GM18526 (cell line): Measurements from ENCODE around the gene SCAMP1.

Experiments used
- POLR2A ChIP-seq: IDR thresholded peaks from 3 replicates; pipeline ENCODE4 v1.6.1; 2011; ENCODE audit not compliant: insufficient read length; ENCODE audit errors: extremely low read depth

Gene SCAMP1

GRCh38 chr5:78511121-78511906 is 150.9 kb downstream of the SCAMP1 start:
- no peak for TF ChIP-seq POLR2A

GRCh38 chr5:78512435-78512834 is 152.0 kb downstream of the SCAMP1 start:
- TF ChIP-seq POLR2A = no peak

GRCh38 chr5:78513441-78513840 is 153.0 kb downstream of the SCAMP1 start:
- TF ChIP-seq POLR2A = no peak

- TF ChIP-seq POLR2A = no peak
Measured at GRCh38 chr5:78514427-78515330, 154.3 kb downstream of the SCAMP1 start.

- TF ChIP-seq POLR2A = no peak
Measured at GRCh38 chr5:78515670-78516069, 155.3 kb downstream of the SCAMP1 start.

DNA sequence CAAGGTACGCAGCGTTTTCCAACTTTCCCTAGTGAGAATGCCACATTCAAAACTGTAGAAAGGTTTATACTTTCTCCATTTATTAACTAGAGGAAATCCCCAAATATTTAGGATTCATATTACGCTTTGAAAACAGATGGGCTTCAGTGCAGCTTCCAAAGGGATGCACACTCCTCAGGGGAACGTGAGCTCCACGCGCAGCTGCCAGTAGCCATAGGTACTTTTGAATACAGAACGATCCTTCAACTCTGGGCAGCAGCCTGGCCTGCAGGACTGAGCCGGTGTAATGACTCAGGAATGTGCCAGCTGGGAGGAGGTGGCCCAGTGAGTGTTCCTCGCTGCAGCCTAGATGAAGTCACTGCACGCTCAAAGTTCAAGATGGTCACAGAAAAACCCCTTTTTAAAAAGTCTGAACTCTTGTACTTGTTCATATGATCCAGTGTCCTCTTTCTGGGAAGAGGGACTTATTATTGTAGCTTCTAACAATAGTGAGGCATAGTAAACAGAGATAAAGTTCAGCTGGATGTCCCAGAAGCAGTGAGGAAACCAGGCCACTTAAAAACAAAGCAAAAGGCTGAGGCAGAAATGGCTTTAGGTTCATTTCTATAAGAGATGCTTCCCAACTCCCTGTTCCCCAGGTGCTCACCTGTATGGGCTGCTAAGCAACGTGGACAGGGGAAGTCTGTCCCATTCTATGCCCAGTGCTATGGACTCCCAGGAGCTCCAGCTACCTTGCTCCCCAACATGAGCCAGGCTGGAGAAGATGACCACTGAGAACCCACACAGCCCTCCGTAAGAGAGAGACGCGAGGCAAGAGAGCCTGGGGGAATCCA is 158.2 kb downstream of the SCAMP1 start:
- TF ChIP-seq POLR2A = no peak

DNA sequence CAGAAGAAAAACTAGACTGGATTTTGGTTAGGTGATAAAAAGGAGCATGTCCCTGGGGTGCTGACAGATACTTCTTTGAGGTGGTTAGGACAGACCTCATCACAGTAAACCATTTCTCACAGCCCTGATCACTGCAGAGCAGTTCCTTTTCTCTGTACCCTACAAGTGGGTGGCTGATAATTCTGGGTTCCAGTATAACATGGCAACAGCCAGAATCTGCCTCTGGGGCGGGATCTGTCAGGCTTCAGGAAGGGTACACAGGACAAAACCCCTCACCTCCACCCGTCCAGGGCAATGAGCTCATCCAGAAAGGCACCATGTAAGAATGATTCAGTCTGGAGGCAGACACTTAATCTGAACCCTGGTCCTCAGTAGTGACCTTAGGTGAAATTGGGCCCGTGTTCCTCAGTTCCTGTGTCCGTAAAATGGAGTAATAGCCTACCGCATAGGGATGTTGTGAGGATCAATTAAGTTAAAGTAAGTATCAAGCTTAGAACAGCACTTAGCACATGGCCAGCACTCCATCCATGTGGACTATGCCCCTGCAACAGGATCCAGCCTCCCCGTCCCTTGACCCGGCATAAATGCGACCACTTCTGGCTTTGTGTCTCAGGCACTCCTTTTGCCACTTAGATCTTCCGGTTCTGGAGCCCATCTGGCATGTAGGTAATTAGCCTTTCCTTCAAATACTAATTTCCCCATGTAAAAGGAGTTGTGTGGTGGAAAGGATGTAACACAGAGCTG is 159.0 kb downstream of the SCAMP1 start:
- no peak for TF ChIP-seq POLR2A

- no peak for TF ChIP-seq POLR2A
Measured at GRCh38 chr5:78521455-78521854, 161.0 kb downstream of the SCAMP1 start.

DNA sequence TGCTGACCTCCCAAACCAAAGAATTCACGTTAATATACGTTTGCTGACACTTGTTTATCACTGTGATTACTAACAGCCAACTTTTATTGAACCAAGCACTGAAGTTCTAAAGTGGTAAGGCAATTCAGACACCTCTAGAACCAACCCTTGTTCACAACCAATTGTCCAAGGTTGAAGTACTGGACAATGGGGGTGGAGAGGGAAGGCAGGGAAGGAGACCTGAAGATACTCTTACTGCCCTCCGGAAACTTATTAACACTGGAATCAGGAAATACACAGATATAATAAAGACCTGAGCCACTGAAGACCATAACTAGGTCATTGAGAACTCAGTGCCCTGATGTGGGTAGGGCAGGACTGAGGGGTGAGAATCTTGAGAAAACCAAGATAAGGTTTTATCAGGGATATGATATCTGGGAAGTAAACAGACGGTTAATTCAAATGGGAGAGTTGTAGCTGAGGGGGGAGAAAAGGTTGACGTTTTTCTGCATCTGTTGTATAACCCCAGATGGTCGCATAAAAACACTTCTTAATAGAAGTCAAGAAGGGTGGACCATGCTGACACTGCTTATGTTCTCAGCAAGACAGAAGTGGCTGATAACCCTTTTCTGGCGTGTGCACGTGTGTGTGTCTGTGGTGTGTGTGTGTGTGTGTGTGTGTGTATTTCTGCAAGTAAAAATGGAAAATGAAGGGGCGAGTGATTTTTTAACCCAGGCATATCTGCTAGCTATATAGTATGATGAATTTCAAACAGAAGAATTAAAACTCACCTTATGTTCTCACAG is 162.3 kb downstream of the SCAMP1 start:
- TF ChIP-seq POLR2A = no peak

- TF ChIP-seq POLR2A = no peak
Measured at GRCh38 chr5:78523314-78524193, 163.1 kb downstream of the SCAMP1 start.

GRCh38 chr5:78526049-78526525 is 165.7 kb downstream of the SCAMP1 start:
- no peak for TF ChIP-seq POLR2A

GRCh38 chr5:78527054-78527859 is 166.8 kb downstream of the SCAMP1 start:
- no peak for TF ChIP-seq POLR2A

DNA sequence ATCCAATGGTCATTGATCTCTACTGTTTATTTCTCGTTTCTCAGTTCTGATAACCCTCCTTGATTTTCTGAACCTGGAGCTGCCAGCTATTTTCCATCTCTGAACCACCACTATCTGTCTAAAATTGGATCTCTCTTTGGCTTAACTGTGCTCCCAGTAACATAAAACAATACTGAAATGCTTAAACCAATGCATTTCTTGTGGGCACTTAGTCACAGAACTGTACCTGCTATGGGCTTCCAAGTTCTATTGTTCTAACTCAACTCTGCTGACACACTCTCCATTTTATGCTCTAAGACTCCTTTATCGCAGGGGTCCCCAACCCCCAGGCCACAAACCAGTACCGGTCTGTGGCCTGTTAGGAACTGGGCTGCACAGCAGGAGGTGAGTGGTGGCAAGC is 167.5 kb downstream of the SCAMP1 start:
- no peak for TF ChIP-seq POLR2A
